ENCODE data around the gene ARPC1A.
"Not testable (repeated sequence)": the region's sequence is repeated elsewhere in the genome, so short reads cannot be mapped to it uniquely, and the experiment has no call there.

Gene ARPC1A

GRCh38 chr7:99322659-99323058, 3.0 kb upstream of the ARPC1A start:
- not testable (repeated sequence) for DNase-seq (ENCODE audit: low spot score)

GRCh38 chr7:99324559-99324958, 1.1 kb upstream of the ARPC1A start:
- DNase-seq (ENCODE audit: low spot score): no peak

GRCh38 chr7:99325001-99325493, 651 bp upstream of the ARPC1A start:
- no peak for DNase-seq (ENCODE audit: low spot score)

GRCh38 chr7:99326408-99326782, 697 bp downstream of the ARPC1A start:
- no peak for DNase-seq (ENCODE audit: low spot score)

GRCh38 chr7:99330314-99330961, 4.7 kb downstream of the ARPC1A start:
- DNase-seq (ENCODE audit: low spot score): not testable (repeated sequence)

GRCh38 chr7:99331002-99331401, 5.3 kb downstream of the ARPC1A start:
- DNase-seq (ENCODE audit: low spot score): no peak

- no peak for DNase-seq (ENCODE audit: low spot score)
Measured at GRCh38 chr7:99339595-99339994, 13.9 kb downstream of the ARPC1A start.

- DNase-seq (ENCODE audit: low spot score): no peak
Measured at GRCh38 chr7:99340659-99341058, 15.0 kb downstream of the ARPC1A start.

- no peak for DNase-seq (ENCODE audit: low spot score)
Measured at GRCh38 chr7:99344061-99344647, 18.5 kb downstream of the ARPC1A start.

- not testable (repeated sequence) for DNase-seq (ENCODE audit: low spot score)
Measured at GRCh38 chr7:99350641-99351040, 24.9 kb downstream of the ARPC1A start.

- DNase-seq (ENCODE audit: low spot score): no peak
Measured at GRCh38 chr7:99352247-99352646, 26.5 kb downstream of the ARPC1A start.

- DNase-seq (ENCODE audit: low spot score): no peak
Measured at GRCh38 chr7:99355098-99355497, 29.4 kb downstream of the ARPC1A start.

GRCh38 chr7:99357701-99358490, 32.2 kb downstream of the ARPC1A start:
- no peak for DNase-seq (ENCODE audit: low spot score)

GRCh38 chr7:99358521-99358920, 32.8 kb downstream of the ARPC1A start:
- not testable (repeated sequence) for DNase-seq (ENCODE audit: low spot score)

GRCh38 chr7:99359465-99360154, 33.9 kb downstream of the ARPC1A start:
- DNase-seq (ENCODE audit: low spot score): no peak

- DNase-seq (ENCODE audit: low spot score): no peak
Measured at GRCh38 chr7:99362801-99363200, 37.1 kb downstream of the ARPC1A start.

GRCh38 chr7:99363286-99363685, 37.6 kb downstream of the ARPC1A start:
- no peak for DNase-seq (ENCODE audit: low spot score)

GRCh38 chr7:99365318-99366141, 39.8 kb downstream of the ARPC1A start:
- peak; percentile 91 for DNase-seq (ENCODE audit: low spot score)

- DNase-seq (ENCODE audit: low spot score): no peak
Measured at GRCh38 chr7:99366646-99367045, 40.9 kb downstream of the ARPC1A start.

- DNase-seq (ENCODE audit: low spot score): no peak
Measured at GRCh38 chr7:99368750-99369389, 43.2 kb downstream of the ARPC1A start.

GRCh38 chr7:99369767-99370391, 44.2 kb downstream of the ARPC1A start:
- DNase-seq (ENCODE audit: low spot score): no peak
